ENCODE data around the gene APRT. TPM values are rescaled to one million over a fixed set of nuclear protein-coding genes. Genes with fewer than 3 reads are reported as not detected.

The APRT gene
- total and polyA plus RNA-seq, 2 of the 8 experiments (the other 6 are each of a cell fraction or from before 2014, with no cell fraction given) = 221 to 267 TPM

GRCh38 chr16:88835383-88835782 is 23.7 kb upstream of the APRT start:
- Histone ChIP-seq H2BK12ac (ENCODE audit: low read depth, low read length) (no peak overlapping the region), H2BK5ac (ENCODE audit: low read depth, low read length) (no peak overlapping the region; the same call in 1 of the 2 replicates), H3K9me3 (ENCODE audit: insufficient read depth in 2 of 2, low read depth in 1 of 2, low read length in 1 of 2) (no peaks in the 10 kb centered on the region), H3K79me1 (ENCODE audit: low read depth, low read length) (0 out of 2 replicates have a peak, but pooled peaks cover 3% of the 10 kb centered on the region), H2BK20ac (ENCODE audit: low read length) (no peak overlapping the region), H3K36me3 (ENCODE audit: control insufficient read depth in 2 of 4, insufficient read depth in 4 of 4, low read length in 3 of 4) (peaks cover 0 to 7% (median under 1%) of the 10 kb centered on the region in 4 experiments; a peak in 2 of 8 replicates), H3K4me3 (ENCODE audit: extremely low read depth in 1 of 4, insufficient read depth in 2 of 4, low read depth in 3 of 4, low read length in 4 of 4) (no peak overlapping the region), H4K8ac (ENCODE audit: extremely low read depth, insufficient read depth, low read length) (no peak overlapping the region), H3K27ac (ENCODE audit: low read depth, low read length) (no peak overlapping the region; the same call in 1 of the 2 replicates), H2AK5ac (ENCODE audit: low read depth, low read length) (no peak overlapping the region), H3K27me3 (replicated peaks in 1 of 4; ENCODE audit: control insufficient read depth in 3 of 4, extremely low read depth in 1 of 4, insufficient read depth in 3 of 4, low read length in 3 of 4) (no peaks in the 10 kb centered on the region), H4K20me1 (replicated peaks in 1 of 2; ENCODE audit: control insufficient read depth in 1 of 2, insufficient read depth in 2 of 2, low read length in 2 of 2) (no peaks in the 10 kb centered on the region), H2BK15ac (ENCODE audit: low read length) (no peak overlapping the region), H4K91ac (replicated peaks; ENCODE audit: insufficient read length, low read length) (no peak overlapping the region), H4K5ac (ENCODE audit: insufficient read length, low read depth, low read length) (no peak overlapping the region), H2BK120ac (replicated peaks; ENCODE audit: low read depth, low read length) (no peak overlapping the region), H3K4me1 (replicated peaks in 1 of 4; ENCODE audit: control insufficient read depth in 3 of 4, insufficient read depth in 4 of 4, low read length in 3 of 4) (0 out of 7 replicates have a peak, but pooled peaks cover 0 to 2% (median 0%) of the 10 kb centered on the region in 4 experiments), H3K4me2 (ENCODE audit: insufficient read depth in 1 of 2, low read depth in 2 of 2, low read length in 2 of 2) (no peak overlapping the region), H3K56ac (replicated peaks; ENCODE audit: insufficient read length, low read depth, low read length) (no peak overlapping the region), H3K14ac (ENCODE audit: insufficient read length) (no peak overlapping the region), H3K4ac (replicated peaks; ENCODE audit: insufficient read length, low read depth, low read length) (no peak overlapping the region), H3K9ac (replicated peaks in 1 of 4; ENCODE audit: extremely low read depth in 1 of 4, low read depth in 3 of 4, low read length in 3 of 4) (no peak overlapping the region), H3K23ac (ENCODE audit: insufficient read length) (no peak overlapping the region), H3K23me2 (ENCODE audit: low read depth, low read length) (no peaks in the 10 kb centered on the region), H3K18ac (ENCODE audit: extremely low read depth, low read length) (no peak overlapping the region), H2AFZ (ENCODE audit: low read length) (no peak overlapping the region), H3K79me2 (ENCODE audit: control insufficient read depth in 1 of 2, insufficient read depth in 2 of 2, low read length in 2 of 2) (no peaks in the 10 kb centered on the region)
- 95% methylated on average over 11 of the region's 11 CpGs; no CpG with 5 or more reads in 1 of the 2 experiments for whole genome bisulfite sequencing, 2 experiments (ENCODE audit: extremely low coverage in 1 of 2, insufficient coverage in 1 of 2, insufficient read length in 1 of 2, insufficient replicate concordance in 2 of 2, low coverage in 1 of 2, low lambda C conversion rate in 2 of 2, missing lambda C conversion rate in 1 of 2)
- DNase-seq (ENCODE audit: low read depth in 1 of 2, low spot score in 2 of 2) (no peak), FAIRE-seq (no peak)
- ChIA-PET POLR2A (ENCODE audit: partially characterized antibody) (no interaction called here), CTCF (ENCODE audit: partially characterized antibody) (interaction anchor here (0.7 to 1.2 kb wide), 2 partner anchors 8 to 100 kb away, joined by 3 read pairs; no protein-coding TSS in a partner anchor)
- TF ChIP-seq KDM5A (IDR thresholded peaks at IDR 0.05; ENCODE audit: low read length) (no peak), FOSL1 (IDR thresholded peaks at IDR 0.05; ENCODE audit: insufficient read depth, low read depth, low read length) (no peak), USF2 (IDR thresholded peaks at IDR 0.05; ENCODE audit: low read length) (no peak), HDAC6 (IDR thresholded peaks at IDR 0.05; ENCODE audit: low read depth, low read length) (no peak), NANOG (IDR thresholded peaks at IDR 0.05; ENCODE audit: insufficient read depth, low read depth, low read length, poor library complexity, severe bottlenecking) (no peak), ATF3 (IDR thresholded peaks at IDR 0.05; ENCODE audit: insufficient read depth, low read depth, low read length) (no peak), BRCA1 (IDR thresholded peaks at IDR 0.05; ENCODE audit: low read depth, low read length) (no peak), RBBP5 (IDR thresholded peaks at IDR 0.05; ENCODE audit: borderline replicate concordance, low read depth, low read length) (no peak), BACH1 (IDR thresholded peaks at IDR 0.05; ENCODE audit: low read length) (no peak), ZNF274 (IDR thresholded peaks at IDR 0.05; ENCODE audit: borderline replicate concordance, extremely low read depth, low read length) (no peak), CBX5 (IDR thresholded peaks at IDR 0.05; ENCODE audit: low read depth, low read length) (no peak), SIN3A (conservative IDR thresholded peaks at IDR 0.05 in 1 of 2, IDR thresholded peaks at IDR 0.05 in 1 of 2; ENCODE audit: low read depth in 1 of 2, low read length in 2 of 2) (no peak)

Data from H1 (cell line).